GM23338 (cell line): ENCODE data around the gene ATP8B4. TPM values are rescaled to one million over a fixed set of nuclear protein-coding genes. Genes with fewer than 3 reads are reported as not detected.

Experiments used
- ATAC-seq: fragments of 200-7000 bp; cut with Tn5 transposase; 3 replicates; pipeline ENCODE4 v1.9.1; 2020
- DNase-seq: peaks from one replicate; pipeline ENCODE4 v3.0.0-alpha.2; 2015; ENCODE audit warnings: low spot score
- H2AFZ ChIP-seq: fragments of 200-600 bp; sonication (generic); 2 replicates; pipeline ENCODE4 v1.8.0; 2016; ENCODE audit warnings: antibody characterized with exemption, mild to moderate bottlenecking, moderate library complexity
- H3F3A ChIP-seq: fragments of 200-600 bp; sonication (generic); replicated peaks from 2 replicates; pipeline ENCODE4 v1.8.0; 2017; ENCODE audit warnings: antibody characterized with exemption, mixed run types, low read depth
- H3K27ac ChIP-seq: fragments of 200-600 bp; sonication (generic); 2 replicates; pipeline ENCODE4 v1.6.1; 2016; ENCODE audit warnings: low read depth
- H3K27me3 ChIP-seq: fragments of 200-600 bp; sonication (generic); 2 replicates; pipeline ENCODE4 v1.8.0; 2016; ENCODE audit warnings: mild to moderate bottlenecking, mixed run types, moderate library complexity; ENCODE audit not compliant: insufficient read depth
- H3K36me3 ChIP-seq: fragments of 200-600 bp; sonication (generic); 2 replicates; pipeline ENCODE4 v1.8.0; 2016; ENCODE audit warnings: mild to moderate bottlenecking; ENCODE audit not compliant: insufficient read depth
- H3K4me1 ChIP-seq: fragments of 200-600 bp; sonication (generic); 2 replicates; pipeline ENCODE4 v1.8.0; 2016; ENCODE audit warnings: mild to moderate bottlenecking, moderate library complexity; ENCODE audit not compliant: insufficient read depth
- H3K4me2 ChIP-seq: fragments of 200-600 bp; sonication (generic); 2 replicates; pipeline ENCODE4 v1.7.1; 2017; ENCODE audit warnings: mixed run types
- H3K4me3 ChIP-seq: fragments of 200-600 bp; sonication (generic); 2 replicates; pipeline ENCODE4 v1.6.1; 2016; ENCODE audit warnings: mixed run types
- H3K79me2 ChIP-seq: fragments of 200-600 bp; sonication (generic); replicated peaks from 2 replicates; pipeline ENCODE4 v1.8.0; 2017; ENCODE audit warnings: mild to moderate bottlenecking; ENCODE audit not compliant: insufficient read depth
- H3K9me2 ChIP-seq: fragments of 200-600 bp; sonication (generic); 2 replicates; pipeline ENCODE4 v1.8.0; 2017; ENCODE audit not compliant: insufficient read depth
- H4K20me1 ChIP-seq: fragments of 200-600 bp; sonication (generic); replicated peaks from 2 replicates; pipeline ENCODE4 v1.8.0; 2017; ENCODE audit warnings: mild to moderate bottlenecking; ENCODE audit not compliant: insufficient read depth
- H3K27ac Mint-ChIP-seq: 2 replicates; pipeline ENCODE4 v1.8.0; 2020; ENCODE audit warnings: inconsistent platforms, mild to moderate bottlenecking, moderate library complexity, mixed read lengths
- H3K27me3 Mint-ChIP-seq: 3 replicates; pipeline ENCODE4 v1.8.0; 2022; ENCODE audit warnings: low read depth, mild to moderate bottlenecking, moderate library complexity, mixed read lengths, inconsistent platforms; ENCODE audit not compliant: insufficient read depth, poor library complexity
- H3K36me3 Mint-ChIP-seq: 3 replicates; pipeline ENCODE4 v1.8.0; 2021; ENCODE audit warnings: low read depth, mild to moderate bottlenecking, inconsistent platforms, moderate library complexity, mixed read lengths
- H3K4me1 Mint-ChIP-seq: 3 replicates; pipeline ENCODE4 v1.8.0; 2020; ENCODE audit warnings: mild to moderate bottlenecking, inconsistent platforms, mixed read lengths
- H3K4me3 Mint-ChIP-seq: 3 replicates; pipeline ENCODE4 v1.8.0; 2021; ENCODE audit warnings: moderate library complexity, mild to moderate bottlenecking, inconsistent platforms, mixed read lengths
- H3K9me3 Mint-ChIP-seq: 3 replicates; pipeline ENCODE4 v1.8.0; 2020; ENCODE audit warnings: moderate library complexity, mild to moderate bottlenecking, inconsistent platforms, mixed read lengths
- CREB1 ChIP-seq: fragments of 250-450 bp; sonication (Bioruptor Pico); IDR thresholded peaks from 2 replicates; pipeline ENCODE4 v1.5.0; 2020; ENCODE audit warnings: low read depth, mild to moderate bottlenecking, moderate library complexity
- EZH2 ChIP-seq: fragments of 200-600 bp; sonication (generic); IDR thresholded peaks from one replicate; pipeline ENCODE4 v1.8.0; 2017; ENCODE audit warnings: antibody characterized with exemption, mild to moderate bottlenecking, low read depth; ENCODE audit not compliant: unreplicated experiment
- EZH2phosphoT487 ChIP-seq: fragments of 200-600 bp; sonication (generic); IDR thresholded peaks from one replicate; pipeline ENCODE4 v1.8.1; 2018; ENCODE audit warnings: antibody characterized with exemption; ENCODE audit not compliant: unreplicated experiment
- JUNB ChIP-seq: IDR thresholded peaks from one replicate; pipeline ENCODE4 v1.6.1; 2016; ENCODE audit warnings: antibody characterized with exemption; ENCODE audit not compliant: unreplicated experiment
- NANOG ChIP-seq: IDR thresholded peaks from 2 replicates; pipeline ENCODE4 v1.6.1; 2016; ENCODE audit warnings: antibody characterized with exemption, borderline replicate concordance
- POLR2AphosphoS5 ChIP-seq: IDR thresholded peaks from 2 replicates; pipeline ENCODE4 v1.6.1; 2016; ENCODE audit warnings: antibody characterized with exemption, low read depth
- REST ChIP-seq: IDR thresholded peaks from one replicate; pipeline ENCODE4 v1.6.1; 2018; ENCODE audit warnings: antibody characterized with exemption; ENCODE audit not compliant: unreplicated experiment
- STAT1 ChIP-seq: IDR thresholded peaks from one replicate; pipeline ENCODE4 v1.6.1; 2016; ENCODE audit warnings: antibody characterized with exemption; ENCODE audit not compliant: unreplicated experiment
- ZNF114 ChIP-seq: fragments of 250-450 bp; sonication (Bioruptor Pico); IDR thresholded peaks from 2 replicates; pipeline ENCODE4 v1.5.0; 2020; ENCODE audit warnings: mild to moderate bottlenecking, moderate library complexity
- ZNF331 ChIP-seq: fragments of 250-450 bp; sonication (Bioruptor Pico); IDR thresholded peaks from 2 replicates; pipeline ENCODE4 v1.5.0; 2020; ENCODE audit warnings: low read depth, mild to moderate bottlenecking, moderate library complexity
- ZNF462 ChIP-seq: fragments of 250-450 bp; sonication (Bioruptor Pico); IDR thresholded peaks from 2 replicates; pipeline ENCODE4 v1.5.0; 2020; ENCODE audit warnings: mild to moderate bottlenecking, moderate library complexity
- polyA plus RNA-seq: library from polyadenylated mRNA; unstranded; fragments of >200 nt; fragmentation: Nextera tagmentation; extraction: Ambion mirVana; gene quantifications from 2 replicates; pipeline ENCODE4 v1.2.1, GENCODE V29; 2016
- total RNA-seq: library from RNA; depleted of rRNA; stranded (reverse); fragments of >200 nt; shearing (Covaris generic); gene quantifications from 2 replicates; pipeline ENCODE4 v1.2.3, GENCODE V29; 2014
- TF ChIP-seq, protein P1 (sequence below): IDR thresholded peaks from 2 replicates; pipeline ENCODE4 v1.6.1; 2016; ENCODE audit warnings: antibody characterized with exemption
- TF ChIP-seq, protein P2 (sequence below), 2 experiments: fragments of 200-600 bp in 1 of 2; sonication (generic) in 1 of 2; conservative IDR thresholded peaks; 2 replicates each; pipeline versions ENCODE4 v1.5.1 to v1.6.1; 2016 to 2017; ENCODE audit warnings: antibody characterized with exemption in 2 of 2, low read depth in 2 of 2, mild to moderate bottlenecking in 2 of 2, moderate library complexity in 1 of 2

The ATP8B4 gene
- total and polyA plus RNA-seq, 2 experiments from 2014 or later = 0.24 TPM; not detected in 1

DNA sequence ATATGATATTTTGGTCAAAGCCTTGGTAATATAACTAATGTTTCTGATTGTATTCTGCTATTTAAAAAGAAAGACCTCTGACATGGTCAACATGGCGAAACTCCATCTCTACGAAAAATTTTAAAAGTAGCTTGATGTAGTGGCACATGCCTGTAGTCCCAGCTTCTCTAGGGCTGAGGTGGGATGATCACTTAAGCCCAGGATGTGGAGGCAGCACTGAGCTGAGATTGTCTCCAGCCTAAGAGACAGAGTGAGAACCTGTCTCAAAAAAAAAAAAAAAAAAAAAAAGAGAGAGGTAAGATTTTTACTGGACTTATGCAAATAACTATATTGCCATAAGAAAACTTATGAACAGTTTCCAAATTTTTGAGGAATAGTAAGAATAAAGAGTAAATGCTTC is 32.4 kb upstream of the ATP8B4 start:
- Mint-ChIP-seq H3K27me3 (peaks cover 3% of the 10 kb centered on the region), H3K4me1 (no peaks in the 10 kb centered on the region)
- no peak for DNase-seq

More for the DNA sequence above, 32.4 kb upstream of the ATP8B4 start:
- no peak overlapping the region for H3K4me2 ChIP-seq
- no peak overlapping the region for H3K27ac ChIP-seq
- no peaks in the 10 kb centered on the region for H3F3A ChIP-seq
- Mint-ChIP-seq H3K9me3 (peaks cover 5% of the 10 kb centered on the region; the same call in 1 of the 3 replicates), H3K36me3 (peaks cover 2% of the 10 kb centered on the region; the same call in 1 of the 3 replicates), H3K4me3 (no peak overlapping the region), H3K27ac (no peak overlapping the region)
- H3K4me1 ChIP-seq = no peaks in the 10 kb centered on the region
- TF ChIP-seq CREB1 = no peak
- TF ChIP-seq NANOG = no peak
- TF ChIP-seq JUNB = no peak
- no peak for TF ChIP-seq STAT1
- TF ChIP-seq EZH2 = no peak
- no peak for TF ChIP-seq POLR2AphosphoS5
- no peak for TF ChIP-seq ZNF331 (CRISPR knock-in tag)
- TF ChIP-seq, protein P1, sequence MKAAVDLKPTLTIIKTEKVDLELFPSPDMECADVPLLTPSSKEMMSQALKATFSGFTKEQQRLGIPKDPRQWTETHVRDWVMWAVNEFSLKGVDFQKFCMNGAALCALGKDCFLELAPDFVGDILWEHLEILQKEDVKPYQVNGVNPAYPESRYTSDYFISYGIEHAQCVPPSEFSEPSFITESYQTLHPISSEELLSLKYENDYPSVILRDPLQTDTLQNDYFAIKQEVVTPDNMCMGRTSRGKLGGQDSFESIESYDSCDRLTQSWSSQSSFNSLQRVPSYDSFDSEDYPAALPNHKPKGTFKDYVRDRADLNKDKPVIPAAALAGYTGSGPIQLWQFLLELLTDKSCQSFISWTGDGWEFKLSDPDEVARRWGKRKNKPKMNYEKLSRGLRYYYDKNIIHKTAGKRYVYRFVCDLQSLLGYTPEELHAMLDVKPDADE = no peak
- no peak for TF ChIP-seq ZNF462 (CRISPR knock-in tag)
- TF ChIP-seq ZNF114 (CRISPR knock-in tag) = no peak
- TF ChIP-seq REST = no peak
- TF ChIP-seq, protein P2, sequence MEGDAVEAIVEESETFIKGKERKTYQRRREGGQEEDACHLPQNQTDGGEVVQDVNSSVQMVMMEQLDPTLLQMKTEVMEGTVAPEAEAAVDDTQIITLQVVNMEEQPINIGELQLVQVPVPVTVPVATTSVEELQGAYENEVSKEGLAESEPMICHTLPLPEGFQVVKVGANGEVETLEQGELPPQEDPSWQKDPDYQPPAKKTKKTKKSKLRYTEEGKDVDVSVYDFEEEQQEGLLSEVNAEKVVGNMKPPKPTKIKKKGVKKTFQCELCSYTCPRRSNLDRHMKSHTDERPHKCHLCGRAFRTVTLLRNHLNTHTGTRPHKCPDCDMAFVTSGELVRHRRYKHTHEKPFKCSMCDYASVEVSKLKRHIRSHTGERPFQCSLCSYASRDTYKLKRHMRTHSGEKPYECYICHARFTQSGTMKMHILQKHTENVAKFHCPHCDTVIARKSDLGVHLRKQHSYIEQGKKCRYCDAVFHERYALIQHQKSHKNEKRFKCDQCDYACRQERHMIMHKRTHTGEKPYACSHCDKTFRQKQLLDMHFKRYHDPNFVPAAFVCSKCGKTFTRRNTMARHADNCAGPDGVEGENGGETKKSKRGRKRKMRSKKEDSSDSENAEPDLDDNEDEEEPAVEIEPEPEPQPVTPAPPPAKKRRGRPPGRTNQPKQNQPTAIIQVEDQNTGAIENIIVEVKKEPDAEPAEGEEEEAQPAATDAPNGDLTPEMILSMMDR (conservative IDR thresholded peaks at IDR 0.05; ENCODE audit: low read depth in 2 of 2) = no peak
- TF ChIP-seq EZH2phosphoT487 = no peak
- H2AFZ ChIP-seq = no peak overlapping the region
- H4K20me1 ChIP-seq = no peaks in the 10 kb centered on the region
- no peaks in the 10 kb centered on the region for H3K27me3 ChIP-seq
- no peaks in the 10 kb centered on the region for H3K36me3 ChIP-seq
- H3K79me2 ChIP-seq = no peaks in the 10 kb centered on the region
- no peak for ATAC-seq
- H3K4me3 ChIP-seq = no peak overlapping the region
- no peaks in the 10 kb centered on the region for H3K9me2 ChIP-seq
